Measurements from ENCODE around the gene SLC49A3. TPM values are rescaled to one million over a fixed set of nuclear protein-coding genes. Genes with fewer than 3 reads are reported as not detected.
A peak's percentile ranks its signal among the peaks of the same experiment; 100 is the strongest.

SLC49A3 gene
- polyA plus RNA-seq, 1 donor (not counting 4 experiments of a cell fraction or from before 2014, with no cell fraction given): 0.04 TPM

DNA sequence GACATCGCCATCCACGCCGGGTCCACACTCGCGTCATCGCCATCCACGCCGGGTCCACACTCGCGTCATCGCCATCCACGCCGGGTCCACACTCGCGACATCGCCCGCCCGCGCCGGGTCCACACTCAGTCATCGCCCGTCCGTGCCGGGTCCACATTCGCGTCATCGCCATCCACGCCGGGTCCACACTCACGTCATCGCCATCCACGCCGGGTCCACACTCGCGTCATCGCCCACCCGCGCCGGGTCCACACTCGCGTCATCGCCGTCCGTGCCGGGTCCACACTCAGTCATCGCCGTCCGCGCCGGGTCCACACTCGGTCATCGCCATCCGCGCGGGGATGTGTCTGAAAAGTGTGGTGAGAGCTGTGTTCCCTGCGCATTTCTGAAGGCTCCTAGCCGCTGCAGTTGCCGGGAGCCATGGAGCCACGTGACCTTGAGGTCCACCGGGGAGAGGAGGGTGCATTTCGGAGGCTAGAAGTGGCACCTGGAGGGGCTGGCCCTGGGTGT lies 34.0 kb upstream of the SLC49A3 start:
- H3K9me1 ChIP-seq (ENCODE audit: control insufficient read depth, extremely low read depth, insufficient read depth, low read length): peaks cover 2% of the 10 kb centered on the region
- DNase-seq (ENCODE audit: low read depth, low spot score) (no peak), FAIRE-seq (no peak)
- H3K4me3 ChIP-seq (ENCODE audit: control insufficient read depth in 2 of 3, extremely low read depth in 1 of 3, insufficient read depth in 2 of 3, low read depth in 1 of 3, low read length in 3 of 3): no peak overlapping the region
- dilution Hi-C loops (cut with MboI; ENCODE audit: extremely low pct_ligation_motif_present, low sequenced_read_pairs): no loop called here
- peaks cover 13% of the 10 kb centered on the region for H4K20me1 ChIP-seq (ENCODE audit: control insufficient read depth, extremely low read depth, insufficient read depth, low read length)
- H3K36me3 ChIP-seq (ENCODE audit: control insufficient read depth in 2 of 2, extremely low read depth in 1 of 2, insufficient read depth in 2 of 2, low read length in 2 of 2): peaks cover 4 to 6% of the 10 kb centered on the region in 2 experiments
- no peak overlapping the region for H2AFZ ChIP-seq (ENCODE audit: control insufficient read depth, low read length)
- peaks cover 78% of the 10 kb centered on the region for H3K79me2 ChIP-seq (ENCODE audit: control insufficient read depth, insufficient read depth, low read length)
- no peaks in the 10 kb centered on the region for H3K27me3 ChIP-seq (ENCODE audit: control insufficient read depth, extremely low read depth, insufficient read depth, low read length)
- H3K9me3 ChIP-seq (ENCODE audit: control insufficient read depth, low read depth, low read length): no peaks in the 10 kb centered on the region
- TF ChIP-seq EZH2 (IDR thresholded peaks at IDR 0.05; ENCODE audit: low read length): no peak
- TF ChIP-seq, protein P1, sequence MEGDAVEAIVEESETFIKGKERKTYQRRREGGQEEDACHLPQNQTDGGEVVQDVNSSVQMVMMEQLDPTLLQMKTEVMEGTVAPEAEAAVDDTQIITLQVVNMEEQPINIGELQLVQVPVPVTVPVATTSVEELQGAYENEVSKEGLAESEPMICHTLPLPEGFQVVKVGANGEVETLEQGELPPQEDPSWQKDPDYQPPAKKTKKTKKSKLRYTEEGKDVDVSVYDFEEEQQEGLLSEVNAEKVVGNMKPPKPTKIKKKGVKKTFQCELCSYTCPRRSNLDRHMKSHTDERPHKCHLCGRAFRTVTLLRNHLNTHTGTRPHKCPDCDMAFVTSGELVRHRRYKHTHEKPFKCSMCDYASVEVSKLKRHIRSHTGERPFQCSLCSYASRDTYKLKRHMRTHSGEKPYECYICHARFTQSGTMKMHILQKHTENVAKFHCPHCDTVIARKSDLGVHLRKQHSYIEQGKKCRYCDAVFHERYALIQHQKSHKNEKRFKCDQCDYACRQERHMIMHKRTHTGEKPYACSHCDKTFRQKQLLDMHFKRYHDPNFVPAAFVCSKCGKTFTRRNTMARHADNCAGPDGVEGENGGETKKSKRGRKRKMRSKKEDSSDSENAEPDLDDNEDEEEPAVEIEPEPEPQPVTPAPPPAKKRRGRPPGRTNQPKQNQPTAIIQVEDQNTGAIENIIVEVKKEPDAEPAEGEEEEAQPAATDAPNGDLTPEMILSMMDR (optimal IDR thresholded peaks at IDR 0.05 in 1 of 3, IDR thresholded peaks at IDR 0.05 in 1 of 3, conservative IDR thresholded peaks at IDR 0.05 in 1 of 3; ENCODE audit: extremely low read depth in 1 of 3, insufficient read depth in 2 of 3, low read length in 3 of 3): no peak
- peaks cover 19% of the 10 kb centered on the region for H3K4me1 ChIP-seq (ENCODE audit: control insufficient read depth, extremely low read depth, insufficient read depth, low read length)
- H3K27ac ChIP-seq (ENCODE audit: control insufficient read depth, insufficient read depth, low read length): no peak overlapping the region
- no peak overlapping the region for H3K9ac ChIP-seq (ENCODE audit: control insufficient read depth, extremely low read depth, insufficient read depth, low read length)
- no peak overlapping the region for H3K4me2 ChIP-seq (ENCODE audit: control insufficient read depth, extremely low read depth, insufficient read depth, low read depth, low read length)

DNA sequence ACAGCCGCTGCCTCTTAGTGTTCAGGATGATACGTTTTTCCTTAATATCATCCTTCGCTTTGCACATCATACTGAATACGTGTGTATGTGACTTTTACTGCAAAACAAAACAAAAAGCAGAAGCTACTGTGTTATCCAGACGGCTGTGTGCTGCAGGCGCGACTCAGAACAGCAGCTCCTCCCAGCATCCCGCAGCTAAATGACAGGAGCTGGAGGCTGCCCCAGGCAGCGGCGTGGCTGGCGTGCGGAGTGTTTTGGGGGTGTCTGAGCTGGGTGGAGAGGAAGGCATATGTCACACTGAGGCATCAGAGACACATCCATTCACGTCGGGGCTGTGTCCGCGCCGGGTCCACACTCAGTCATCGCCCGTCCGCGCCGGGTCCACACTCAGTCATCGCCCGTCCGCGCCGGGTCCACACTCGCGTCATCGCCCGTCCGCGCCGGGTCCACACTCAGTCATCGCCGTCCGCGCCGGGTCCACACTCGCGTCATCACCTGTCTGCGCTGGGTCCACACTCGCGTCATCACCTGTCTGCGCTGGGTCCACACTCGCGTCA lies 33.3 kb upstream of the SLC49A3 start:
- Histone ChIP-seq H3K27ac (ENCODE audit: control insufficient read depth, insufficient read depth, low read length) (no peak overlapping the region), H2AFZ (ENCODE audit: control insufficient read depth, low read length) (no peak overlapping the region), H3K9me1 (ENCODE audit: control insufficient read depth, extremely low read depth, insufficient read depth, low read length) (peaks cover 2% of the 10 kb centered on the region), H3K9ac (ENCODE audit: control insufficient read depth, extremely low read depth, insufficient read depth, low read length) (no peak overlapping the region), H3K36me3 (ENCODE audit: control insufficient read depth in 2 of 2, extremely low read depth in 1 of 2, insufficient read depth in 2 of 2, low read length in 2 of 2) (peaks cover 4 to 6% of the 10 kb centered on the region in 2 experiments), H3K4me1 (ENCODE audit: control insufficient read depth, extremely low read depth, insufficient read depth, low read length) (peaks cover 19% of the 10 kb centered on the region), H3K4me3 (ENCODE audit: control insufficient read depth in 2 of 3, extremely low read depth in 1 of 3, insufficient read depth in 2 of 3, low read depth in 1 of 3, low read length in 3 of 3) (no peak overlapping the region), H3K9me3 (ENCODE audit: control insufficient read depth, low read depth, low read length) (no peaks in the 10 kb centered on the region), H4K20me1 (ENCODE audit: control insufficient read depth, extremely low read depth, insufficient read depth, low read length) (peaks cover 16% of the 10 kb centered on the region), H3K27me3 (ENCODE audit: control insufficient read depth, extremely low read depth, insufficient read depth, low read length) (no peaks in the 10 kb centered on the region), H3K79me2 (ENCODE audit: control insufficient read depth, insufficient read depth, low read length) (peaks cover 80% of the 10 kb centered on the region), H3K4me2 (ENCODE audit: control insufficient read depth, extremely low read depth, insufficient read depth, low read depth, low read length) (peak overlapping the region; percentile 10)
- DNase-seq (ENCODE audit: low read depth, low spot score) (no peak), FAIRE-seq (no peak)
- TF ChIP-seq EZH2 (IDR thresholded peaks at IDR 0.05; ENCODE audit: low read length): no peak
- TF ChIP-seq, protein P1 (optimal IDR thresholded peaks at IDR 0.05 in 1 of 3, IDR thresholded peaks at IDR 0.05 in 1 of 3, conservative IDR thresholded peaks at IDR 0.05 in 1 of 3; ENCODE audit: extremely low read depth in 1 of 3, insufficient read depth in 2 of 3, low read length in 3 of 3): no peak
- dilution Hi-C loops (cut with MboI; ENCODE audit: extremely low pct_ligation_motif_present, low sequenced_read_pairs): no loop called here
